Activated CD8-positive, alpha-beta memory T cell treated with anti-CD3 and anti-CD28 coated beads for 24 hours (primary cell): ENCODE data around the gene DUSP5.

ENCODE experiments used
- DNase-seq: peaks from one replicate; pipeline ENCODE4 v3.0.0-alpha.2; 2020

The DUSP5 gene

GRCh38 chr10:110548002-110548401 is 50.3 kb downstream of the DUSP5 start:
- no peak for DNase-seq

- DNase-seq, result no peak
Observed at GRCh38 chr10:110549211-110549610, 51.5 kb downstream of the DUSP5 start.

- DNase-seq, result no peak
Observed at GRCh38 chr10:110553905-110554304, 56.2 kb downstream of the DUSP5 start.

- no peak for DNase-seq
Observed at GRCh38 chr10:110556296-110556695, 58.6 kb downstream of the DUSP5 start.

GRCh38 chr10:110556969-110557601 is 59.4 kb downstream of the DUSP5 start:
- DNase-seq, result peak; percentile 81

- DNase-seq, result no peak
Observed at GRCh38 chr10:110558041-110558440, 60.3 kb downstream of the DUSP5 start.

- no peak for DNase-seq
Observed at GRCh38 chr10:110560012-110560411, 62.3 kb downstream of the DUSP5 start.
